ENCODE data around the gene NCOA6.

Gene NCOA6

DNA sequence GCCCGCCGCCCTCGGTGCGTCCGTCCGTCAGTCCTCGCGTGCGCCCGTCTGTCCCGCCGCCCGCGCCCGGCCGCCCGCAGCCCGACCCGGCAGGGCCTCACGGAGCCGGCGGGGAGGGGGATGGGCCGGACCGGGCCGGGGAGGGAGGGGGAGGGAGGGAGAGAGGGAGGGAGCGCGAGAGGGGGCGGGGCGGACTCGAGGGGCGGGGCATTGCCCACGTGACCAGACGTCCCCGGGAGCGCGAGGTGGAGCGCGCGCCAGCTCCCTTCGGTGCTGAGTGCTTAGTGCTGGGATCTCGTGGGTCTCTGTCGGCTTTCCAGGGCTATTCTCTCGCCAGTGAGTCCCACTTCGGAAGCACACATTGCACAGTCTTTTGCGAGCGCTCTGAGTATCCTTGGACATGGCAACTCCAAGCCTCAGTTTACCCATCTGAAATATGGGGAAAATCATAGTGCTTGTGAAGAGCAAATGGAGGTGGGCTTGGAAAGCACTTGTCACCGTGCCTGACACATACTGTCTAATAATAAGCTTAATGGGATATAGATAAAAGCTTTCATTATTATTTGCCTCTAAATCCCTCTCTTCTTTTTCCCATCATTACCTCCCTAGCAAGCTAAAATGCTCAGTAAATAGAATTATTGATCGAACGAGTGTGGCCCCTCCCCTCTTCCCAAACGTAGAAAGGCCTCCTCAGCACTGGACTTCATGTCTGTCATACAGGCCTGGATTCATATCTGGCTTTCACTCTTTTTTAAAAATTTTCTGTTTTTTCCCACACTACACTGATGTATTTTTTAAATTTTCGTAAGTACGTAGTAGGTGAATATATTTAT is at the start of gene NCOA6:
TSS of gene NCOA6 (minus strand) at position 122 of the 833 bp plus-strand sequence. CDS start 43,296 bp downstream, outside the sequence.
- DNase-seq (ENCODE audit: low spot score) = peak; percentile 85

DNA sequence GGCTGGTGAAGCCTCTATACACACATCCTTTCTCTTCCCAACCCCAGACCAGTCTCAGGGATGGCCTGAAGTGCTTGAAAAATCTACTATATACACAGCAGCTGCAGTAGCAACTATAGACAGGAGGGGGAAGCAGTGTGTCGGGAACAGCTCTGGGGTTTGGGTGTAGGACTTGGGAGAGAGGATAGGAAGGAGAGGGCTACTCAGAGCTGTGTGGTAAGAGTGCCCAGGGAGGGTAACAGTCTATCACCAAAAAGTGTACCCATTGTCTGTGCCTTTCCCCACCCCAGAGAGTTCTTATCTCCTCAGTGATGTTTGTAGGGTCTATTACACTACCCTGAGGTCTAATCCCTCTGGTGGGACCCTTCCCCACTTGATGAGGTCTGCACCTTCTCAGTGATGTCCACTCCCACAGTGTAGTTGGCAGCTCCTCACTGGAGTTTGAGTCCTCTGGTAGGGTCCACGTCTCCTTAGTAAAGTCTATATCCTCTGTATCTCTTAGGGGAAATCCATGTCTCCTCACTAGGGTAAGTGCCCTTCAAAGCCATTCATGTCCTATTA is 48.7 kb upstream of the NCOA6 start:
- peak; percentile 53 for DNase-seq (ENCODE audit: low spot score)

DNA sequence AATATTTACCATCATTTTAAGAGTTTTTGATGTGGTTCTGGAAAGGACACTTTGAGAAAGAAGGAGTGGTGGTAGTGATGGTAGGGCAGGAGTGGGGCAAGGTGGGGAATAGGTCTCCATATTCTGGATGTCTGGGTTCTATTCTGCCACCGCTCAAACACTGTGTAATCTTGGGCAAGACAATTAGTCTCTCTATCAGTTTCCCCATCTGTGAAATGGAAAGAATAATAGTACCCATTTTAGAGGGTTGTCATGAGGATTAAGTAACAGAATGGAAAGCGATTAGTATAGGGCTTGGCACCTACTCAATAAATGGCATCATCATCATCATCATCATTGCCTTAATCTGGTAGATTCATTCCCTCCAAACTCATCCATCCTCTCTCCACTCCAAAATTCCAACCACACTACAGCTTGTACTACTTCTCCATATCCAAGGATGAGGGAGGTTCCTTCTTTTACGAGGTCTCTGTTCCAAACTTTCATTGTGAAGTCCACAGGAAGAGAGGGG is 48.2 kb upstream of the NCOA6 start:
- no peak for DNase-seq (ENCODE audit: low spot score)

DNA sequence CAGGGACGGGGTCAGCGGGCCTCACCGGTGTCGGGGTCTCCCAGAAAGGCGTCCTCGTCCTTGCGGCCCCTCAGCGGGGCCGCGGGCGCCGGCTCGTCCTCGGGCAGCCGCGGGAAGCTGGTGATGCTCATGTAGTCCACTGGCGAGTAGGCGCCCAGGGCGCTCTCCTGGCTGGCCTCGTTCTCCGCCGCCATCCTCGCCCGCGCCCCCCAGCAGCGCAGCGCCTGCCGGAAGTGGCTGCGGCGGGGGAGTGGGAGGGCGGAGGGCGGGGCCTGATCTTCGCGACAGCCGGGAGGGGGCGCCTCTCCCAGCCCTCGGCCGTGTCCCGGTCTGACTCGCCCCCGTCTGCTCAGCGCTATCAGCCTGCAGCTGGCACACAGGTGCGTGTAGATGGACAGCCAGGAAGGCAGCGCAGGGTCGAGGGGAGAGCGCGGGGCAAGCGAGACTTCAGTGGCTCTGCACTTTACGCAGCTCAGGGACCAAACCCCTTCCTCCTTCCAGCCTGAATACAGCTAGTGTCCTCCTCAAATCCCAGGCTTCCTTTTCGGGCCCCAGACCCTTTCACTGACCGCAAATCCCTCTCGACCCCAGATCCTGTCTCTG is 47.3 kb upstream of the NCOA6 start, which contains the start of gene GGT7:
TSS of gene GGT7 (minus strand) at position 235 of the 603 bp plus-strand sequence. CDS start at position 194, 41 bp downstream.
- DNase-seq (ENCODE audit: low spot score) = peak; percentile 86

DNA sequence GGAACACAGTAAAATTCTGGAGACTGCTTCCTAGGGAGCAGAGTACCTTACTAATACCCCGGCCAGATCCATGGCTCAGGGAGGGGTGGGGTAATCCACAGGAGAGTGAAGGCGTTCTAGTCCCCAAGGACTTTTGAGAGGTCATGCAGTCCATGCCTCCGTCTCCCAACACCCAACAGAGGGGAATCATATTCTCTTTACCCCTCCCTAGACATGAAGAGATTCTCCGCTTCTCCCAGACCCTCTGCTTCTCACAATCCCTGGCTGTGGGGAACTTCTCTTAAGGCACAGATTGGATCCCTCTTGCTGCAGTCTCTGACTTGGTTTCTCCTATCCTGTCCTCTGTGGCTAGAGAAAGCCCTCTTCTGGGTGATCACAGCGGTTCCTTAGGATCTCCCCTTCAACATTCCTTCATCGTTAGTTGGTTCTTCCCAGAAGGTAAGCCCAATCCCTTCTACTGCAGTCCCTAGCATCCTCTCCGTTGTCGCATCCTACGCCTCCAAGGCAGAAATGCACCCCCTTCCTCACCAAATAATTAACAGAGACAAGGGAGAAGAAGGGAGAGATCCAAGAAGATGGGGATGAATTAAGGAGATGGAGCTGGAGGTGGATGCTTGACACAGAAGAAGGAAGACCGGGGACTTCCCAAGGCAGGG is 46.6 kb upstream of the NCOA6 start:
- no peak for DNase-seq (ENCODE audit: low spot score)

DNA sequence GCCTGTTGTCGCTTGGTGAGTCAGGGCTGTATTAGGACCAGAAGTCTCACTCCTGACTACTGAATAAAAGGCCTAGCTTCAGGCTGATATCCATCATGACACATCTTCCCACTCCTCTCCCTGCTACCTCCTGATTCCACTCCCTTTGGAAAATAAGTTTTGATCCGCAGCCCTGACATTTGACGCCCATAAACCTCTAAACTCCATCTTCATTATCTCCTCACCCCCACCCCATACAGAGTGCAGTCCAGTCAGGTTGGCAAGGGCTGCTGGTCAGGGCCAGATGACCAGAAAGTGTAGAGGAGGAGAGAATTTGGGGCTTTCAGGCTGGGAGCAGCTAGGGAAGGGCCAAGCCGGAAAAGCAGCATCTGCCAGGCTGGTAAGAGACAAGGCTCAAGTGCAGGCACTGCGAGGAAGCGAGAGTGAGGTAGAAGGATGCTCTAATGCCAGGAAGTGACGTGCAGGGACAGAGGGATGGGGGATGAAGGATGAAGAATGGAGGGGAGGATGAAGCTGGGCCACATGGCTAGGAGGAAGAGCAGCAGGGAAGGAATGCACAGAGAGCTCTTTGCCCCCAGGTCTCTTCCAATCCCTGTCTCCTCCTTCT is 46.0 kb upstream of the NCOA6 start:
- no peak for DNase-seq (ENCODE audit: low spot score)

DNA sequence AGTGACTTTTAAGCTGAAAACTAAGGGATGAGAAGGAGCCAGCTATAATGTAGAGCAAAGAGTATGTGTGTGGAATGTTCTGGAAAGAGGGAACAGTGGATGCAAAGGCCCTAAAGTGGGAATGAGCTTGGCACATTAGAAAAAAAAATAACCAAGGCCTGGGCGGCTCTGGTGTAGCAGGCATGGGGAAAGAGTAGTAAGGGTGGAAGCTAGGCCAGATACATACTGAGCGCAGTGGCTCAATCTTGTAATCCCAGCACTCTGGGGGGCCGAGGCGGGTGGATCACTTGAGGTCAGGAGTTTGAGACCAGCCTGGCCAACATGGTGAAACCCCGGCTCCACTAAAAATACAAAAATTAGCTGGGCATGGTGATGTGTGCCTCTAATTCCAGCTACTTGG is 38.8 kb upstream of the NCOA6 start:
- no peak for DNase-seq (ENCODE audit: low spot score)

DNA sequence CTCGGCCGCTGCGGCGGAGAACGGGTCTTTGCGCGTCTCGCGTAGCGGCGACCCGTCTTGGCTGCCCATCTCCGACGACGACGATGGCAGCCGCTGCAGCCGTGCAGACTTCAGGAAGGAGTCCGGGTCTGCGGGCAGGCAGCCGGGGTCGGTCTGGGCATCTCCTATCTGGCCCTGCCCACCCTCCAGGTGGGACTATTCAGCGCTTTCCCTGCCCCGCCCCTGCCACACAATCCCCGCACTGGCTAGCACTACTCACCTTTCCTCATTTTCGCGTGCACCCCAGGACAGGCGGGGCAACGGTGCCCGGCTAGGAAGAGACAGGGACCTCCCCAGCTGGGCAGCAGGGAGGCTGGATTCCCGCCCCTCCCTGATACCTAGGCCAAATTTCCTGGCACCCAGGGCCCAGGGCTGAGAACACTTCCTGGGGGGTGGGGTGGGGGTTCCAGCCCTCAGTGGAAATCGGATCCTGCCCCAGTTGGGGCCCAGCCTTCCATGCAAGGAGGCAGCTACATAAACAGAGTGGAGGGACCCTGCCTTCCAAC is 38.0 kb upstream of the NCOA6 start:
- no peak for DNase-seq (ENCODE audit: low spot score)

DNA sequence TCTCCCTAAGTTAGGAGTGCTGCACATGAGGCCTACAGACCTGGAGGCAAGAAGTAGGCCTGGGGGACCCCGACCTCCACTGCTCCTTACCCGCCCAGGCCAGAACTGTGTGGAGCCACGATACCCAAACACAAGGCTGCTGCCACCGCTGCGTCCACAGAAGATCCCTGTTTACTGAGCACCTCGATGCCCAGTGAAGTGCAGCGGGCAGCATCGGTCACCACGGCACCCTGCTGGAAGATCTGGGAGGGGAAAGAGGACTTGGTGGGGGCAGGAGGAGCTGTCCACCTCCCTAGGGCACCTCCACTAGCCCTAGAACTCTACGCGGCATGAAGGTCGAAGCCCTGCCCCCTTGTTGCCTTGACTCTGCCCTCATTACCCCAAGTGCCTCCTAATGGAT is 37.3 kb upstream of the NCOA6 start:
- DNase-seq (ENCODE audit: low spot score) = no peak

DNA sequence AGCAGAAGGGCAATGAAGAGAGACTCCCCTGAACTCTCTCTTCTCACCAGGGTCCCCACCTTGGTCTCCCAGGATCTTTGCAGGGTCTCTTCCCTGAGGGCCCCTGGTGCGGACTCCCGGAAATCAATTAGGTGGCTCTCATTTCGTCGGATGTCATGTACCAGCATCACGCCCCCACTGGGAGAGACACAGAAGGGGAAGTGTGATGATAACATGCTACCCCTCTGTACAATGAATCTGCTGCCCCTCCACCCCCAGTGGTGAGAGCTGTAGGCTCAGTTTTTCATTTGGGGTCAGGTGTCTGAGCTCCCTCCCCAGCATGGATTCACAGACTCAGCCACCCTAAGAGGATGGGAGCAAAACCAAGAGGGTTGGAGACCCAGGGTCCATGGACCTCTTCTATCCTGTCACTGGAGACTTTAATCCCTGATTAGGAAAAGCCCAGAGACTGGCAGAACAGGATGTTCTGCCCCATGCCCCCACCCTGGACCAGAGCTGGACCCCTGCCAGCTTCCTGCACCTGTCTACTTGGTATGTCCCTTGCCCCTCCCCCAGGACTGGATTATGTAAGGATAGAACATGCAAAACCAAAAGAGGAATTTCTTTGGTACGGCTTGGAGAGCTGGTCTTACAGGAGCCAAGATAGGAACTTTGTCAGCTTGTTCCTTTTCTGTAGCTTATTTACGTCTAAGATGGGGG is 36.1 kb upstream of the NCOA6 start:
- DNase-seq (ENCODE audit: low spot score) = no peak

DNA sequence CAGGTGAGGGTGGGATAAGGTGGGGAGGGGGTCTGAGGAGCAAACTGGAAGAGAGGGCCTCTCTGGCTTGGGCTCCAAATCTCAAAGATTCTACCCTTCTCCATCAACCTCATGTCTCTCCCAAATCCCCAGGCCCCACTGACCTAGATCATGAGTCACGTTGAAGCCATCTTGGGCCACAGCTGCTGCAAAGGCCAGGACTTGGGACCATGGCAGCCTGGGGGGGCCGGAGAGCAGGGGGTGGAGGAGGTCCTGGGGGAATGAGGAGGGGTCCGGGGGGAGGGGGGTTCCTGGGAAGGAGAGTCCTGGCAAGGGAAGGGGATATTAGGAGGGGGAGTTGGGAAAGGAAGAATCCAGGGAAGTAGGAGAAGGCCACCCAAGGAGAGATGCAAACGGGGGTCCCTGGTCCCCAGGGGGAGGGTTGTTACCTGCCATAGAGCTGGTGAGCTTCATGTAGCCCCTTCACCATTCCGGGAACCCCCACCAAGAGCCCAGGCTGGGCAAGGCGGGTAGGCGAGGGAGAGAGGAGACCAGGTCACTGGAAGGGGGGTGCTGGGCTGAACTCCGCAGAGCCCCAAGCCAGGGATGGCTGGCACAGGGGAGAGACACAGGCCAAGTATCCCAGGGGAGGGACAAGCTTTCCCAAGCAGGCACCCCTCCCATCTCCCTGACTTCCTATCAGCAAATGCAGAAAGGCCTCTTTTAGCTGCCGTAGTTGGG is 34.5 kb upstream of the NCOA6 start:
- DNase-seq (ENCODE audit: low spot score) = no peak

DNA sequence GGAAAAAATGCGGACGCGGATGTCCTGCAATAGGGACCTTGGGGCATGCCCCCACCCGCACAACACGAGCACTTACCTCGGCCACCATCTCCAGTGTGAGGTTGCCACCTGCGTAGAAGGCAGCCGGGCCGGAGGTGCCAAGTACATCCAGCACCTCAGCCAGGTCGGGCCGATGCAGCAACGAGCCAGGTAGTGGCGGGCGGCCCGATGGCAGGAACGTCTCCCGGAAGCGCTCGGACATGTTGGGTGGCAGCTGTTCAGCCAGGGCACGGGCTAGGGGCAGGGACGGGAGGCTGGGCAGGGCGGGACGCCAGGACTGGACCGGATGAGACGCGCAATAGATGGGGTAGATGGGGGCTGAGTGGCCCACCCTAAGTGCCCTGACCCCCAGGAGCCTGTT is 33.9 kb upstream of the NCOA6 start:
- DNase-seq (ENCODE audit: low spot score) = no peak

DNA sequence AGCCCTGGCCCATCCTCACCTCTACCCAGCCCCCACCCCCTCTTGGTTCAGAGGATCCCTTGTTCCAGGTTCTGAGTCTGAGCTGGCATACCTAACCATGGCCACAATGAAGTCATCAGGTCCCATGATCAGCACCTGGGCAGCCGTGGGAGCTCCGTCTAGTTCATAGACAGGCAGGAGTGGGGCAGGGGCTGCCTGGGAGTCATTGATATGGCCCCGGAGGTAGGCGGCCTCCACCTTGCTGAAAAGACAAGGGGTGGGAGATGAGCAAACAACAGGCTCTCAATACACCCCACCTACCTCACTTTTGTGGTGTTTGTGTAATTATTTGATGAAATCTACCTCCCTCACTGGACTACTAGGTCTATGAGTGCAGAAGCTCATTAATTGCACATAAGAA is 26.8 kb upstream of the NCOA6 start:
- no peak for DNase-seq (ENCODE audit: low spot score)

DNA sequence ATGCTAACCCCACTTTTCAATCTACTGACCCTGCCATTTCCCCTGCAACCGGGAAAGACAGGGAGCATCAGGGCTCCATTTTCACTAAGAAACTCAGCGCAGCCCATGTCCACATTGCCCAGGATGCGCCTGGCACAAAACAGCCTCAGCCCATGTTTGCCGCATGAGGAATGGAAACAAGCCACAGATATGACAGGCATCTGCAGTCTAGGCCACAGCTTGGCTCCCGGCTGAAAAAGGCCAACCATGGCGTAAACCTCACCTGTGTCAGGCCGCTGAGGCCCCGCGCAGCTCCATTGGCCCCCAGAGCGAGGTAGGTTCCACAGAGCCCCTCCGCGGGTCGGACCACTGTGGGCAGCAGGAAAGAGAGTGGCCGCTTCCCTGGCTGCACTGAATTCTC is 25.5 kb upstream of the NCOA6 start:
- DNase-seq (ENCODE audit: low spot score) = no peak

DNA sequence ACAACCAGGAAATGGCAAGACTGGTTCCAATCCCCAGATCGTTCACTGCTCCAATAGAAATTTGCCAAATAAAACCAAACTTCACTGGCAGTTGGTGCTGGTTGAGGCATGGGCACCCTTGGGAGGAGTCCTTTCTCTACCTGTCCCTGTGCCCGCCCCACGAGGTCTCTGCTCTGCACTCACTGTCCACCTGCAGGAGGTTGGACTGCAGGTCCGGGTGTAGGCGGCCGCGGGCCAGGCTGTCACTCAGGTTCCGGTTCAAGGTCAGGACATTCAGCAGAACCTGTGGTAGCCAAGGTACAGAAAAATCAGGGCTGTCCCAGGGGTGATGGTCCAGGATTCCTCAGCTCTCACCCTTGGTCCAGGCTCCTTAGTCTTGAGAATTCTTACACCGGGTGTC is 24.3 kb upstream of the NCOA6 start:
- no peak for DNase-seq (ENCODE audit: low spot score)

DNA sequence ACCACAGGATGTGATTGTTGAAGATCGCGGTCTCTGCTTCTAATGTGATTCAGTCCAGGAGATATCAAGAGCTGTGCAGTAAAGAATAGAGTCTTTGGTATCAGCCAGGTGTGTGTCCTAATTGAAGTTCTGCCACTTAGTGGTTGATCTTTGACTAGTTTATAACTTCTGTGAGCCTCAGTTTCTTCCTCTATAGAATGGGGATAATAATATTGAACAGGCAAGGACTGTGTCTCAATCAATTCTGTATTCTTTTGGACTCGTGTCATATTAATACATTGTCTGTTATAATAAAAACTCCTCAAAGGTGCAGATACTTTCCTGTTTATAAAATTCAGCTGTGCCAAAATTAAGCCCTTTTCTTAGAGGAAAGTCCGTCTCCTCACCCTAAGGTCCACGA is 23.1 kb upstream of the NCOA6 start:
- DNase-seq (ENCODE audit: low spot score) = no peak

DNA sequence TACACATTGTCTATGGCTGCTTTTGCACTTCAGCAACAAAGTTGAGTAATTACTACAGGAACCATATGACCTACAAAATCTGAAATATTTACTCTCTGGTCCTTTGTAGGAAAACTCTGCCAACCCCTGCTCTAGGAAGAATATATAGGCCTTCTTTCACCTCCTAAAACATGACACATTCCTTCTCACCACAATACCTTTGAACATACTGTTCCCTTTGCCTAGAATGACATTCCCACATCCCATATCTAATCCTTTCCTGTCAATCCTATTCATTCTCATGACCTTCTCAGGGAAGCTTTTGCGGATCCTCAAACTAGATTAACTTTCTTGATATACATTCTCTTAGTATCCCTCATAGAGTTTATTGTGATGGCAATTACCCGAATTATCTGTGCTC is 18.0 kb upstream of the NCOA6 start:
- no peak for DNase-seq (ENCODE audit: low spot score)

DNA sequence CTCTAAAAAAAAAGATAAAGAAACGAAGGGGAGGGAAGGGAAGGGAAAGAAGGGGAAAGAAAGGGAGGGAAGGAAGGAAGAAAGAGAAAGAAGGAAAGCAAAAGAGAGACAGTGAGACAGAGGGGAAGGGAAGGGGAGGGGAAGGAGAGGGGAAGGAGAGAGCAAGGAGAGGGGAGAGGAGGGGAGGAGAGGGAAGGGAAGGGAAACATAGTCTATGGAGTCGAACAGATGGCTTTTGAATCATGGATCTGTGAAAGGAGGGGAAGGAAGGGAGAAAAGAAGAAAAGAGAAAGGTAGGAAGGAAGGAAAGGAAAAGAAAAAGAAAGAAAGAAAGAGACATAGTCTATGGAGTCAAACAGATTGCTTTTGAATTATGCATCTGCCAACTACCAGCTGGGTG is 16.7 kb upstream of the NCOA6 start:
- DNase-seq (ENCODE audit: low spot score) = no peak

DNA sequence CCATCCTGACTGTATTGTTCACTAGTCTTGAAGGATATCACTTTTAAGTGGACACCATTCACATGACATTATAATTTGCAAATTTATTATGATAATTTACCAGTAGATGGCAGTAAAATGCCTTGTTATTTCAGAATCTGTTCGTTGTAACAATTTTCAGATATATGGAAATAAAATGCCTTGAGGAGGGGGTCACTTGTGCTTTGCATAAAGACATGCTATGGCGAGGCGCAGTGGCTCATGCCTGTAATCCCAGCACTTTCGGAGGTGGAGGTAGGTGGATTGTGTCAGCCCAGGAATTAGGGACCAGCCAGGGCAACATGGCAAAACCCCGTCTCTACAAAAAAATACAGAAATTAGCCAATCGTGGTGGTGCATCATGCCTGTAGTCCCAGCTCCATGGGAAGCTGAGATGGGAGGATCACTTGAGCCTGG is 9.0 kb upstream of the NCOA6 start:
- peak; percentile 52 for DNase-seq (ENCODE audit: low spot score)

DNA sequence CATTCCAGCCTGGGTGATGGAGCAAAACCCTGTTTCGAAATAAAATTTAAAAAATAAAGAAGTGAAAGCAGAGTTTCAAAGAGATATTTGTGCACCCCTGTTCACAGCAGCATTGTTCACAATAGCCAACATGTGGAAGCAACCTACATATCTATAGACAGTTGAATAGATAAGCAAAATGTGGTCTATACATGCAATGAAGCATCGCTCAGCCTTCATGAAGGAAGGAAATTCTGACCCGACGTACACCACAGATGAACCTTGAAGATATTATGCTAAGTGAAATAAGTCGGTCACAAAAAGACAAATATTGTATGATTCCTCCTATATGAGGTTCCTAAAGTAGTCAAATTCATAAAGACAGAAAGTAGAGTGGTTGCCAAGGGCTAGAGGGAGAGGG is 6.5 kb upstream of the NCOA6 start:
- no peak for DNase-seq (ENCODE audit: low spot score)

DNA sequence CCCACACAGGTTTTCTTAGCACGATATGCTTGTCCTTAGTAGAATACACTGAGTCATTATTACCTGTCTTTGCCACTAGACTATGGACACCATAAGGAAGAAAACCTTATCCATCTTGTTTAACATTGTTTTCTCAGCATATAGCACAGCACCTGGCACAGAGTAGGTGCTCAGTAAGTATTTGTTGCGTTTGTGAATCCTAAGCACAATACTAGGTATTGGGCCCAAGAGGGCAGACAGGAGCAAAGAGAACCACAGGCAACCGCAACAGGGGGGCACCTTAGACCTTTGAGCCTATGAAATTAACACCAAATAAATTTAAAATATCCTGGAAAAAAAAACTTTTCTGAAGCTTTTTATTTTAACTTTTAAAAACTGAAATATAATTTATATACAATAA is 3.7 kb upstream of the NCOA6 start:
- no peak for DNase-seq (ENCODE audit: low spot score)

Data from CD4-positive, alpha-beta T cell treated with Interleukin-2 at 100 ng/mL for 4 hours (primary cell).